NCI-H2081 (cell line): Measurements from ENCODE around the gene CLN3.
"Not testable (repeated sequence)": the region's sequence is repeated elsewhere in the genome, so short reads cannot be mapped to it uniquely, and the experiment has no call there.

Experiments used
- DNase-seq, 2 experiments: peaks; one replicate each; lab custom pipeline; 2025; lab: John Stamatoyannopoulos, UW

The CLN3 gene

DNA sequence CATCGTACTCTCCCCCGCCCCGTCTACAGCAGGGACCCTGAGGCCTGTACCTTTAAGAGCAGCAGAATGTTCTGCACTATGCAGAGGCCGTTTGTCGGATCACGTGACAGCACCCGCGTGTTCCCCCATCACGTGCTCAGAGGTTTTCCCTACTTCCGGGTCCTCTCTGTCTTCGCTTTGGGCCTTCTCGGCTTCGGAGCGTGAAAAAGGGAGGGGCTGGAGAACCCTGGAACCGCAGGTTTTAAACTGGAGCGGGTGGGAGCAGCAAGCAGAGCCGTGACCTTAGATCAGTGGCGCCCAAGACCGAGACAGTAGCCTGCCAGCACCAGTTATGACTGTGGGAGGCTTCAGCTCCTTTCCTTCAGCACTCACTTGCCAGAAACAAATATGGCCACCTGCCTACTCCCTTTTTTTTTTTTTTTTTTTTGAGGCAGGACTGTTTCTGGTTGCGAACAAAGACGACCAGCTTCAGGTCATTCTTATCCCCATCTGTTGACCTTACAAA lies at the start of gene CLN3:
CLN3 (minus strand) TSS at position 105 of the 505 bp plus-strand sequence. CDS start 315 bp downstream, outside the sequence.
- DNase-seq = peak; percentile 82 to 93

DNA sequence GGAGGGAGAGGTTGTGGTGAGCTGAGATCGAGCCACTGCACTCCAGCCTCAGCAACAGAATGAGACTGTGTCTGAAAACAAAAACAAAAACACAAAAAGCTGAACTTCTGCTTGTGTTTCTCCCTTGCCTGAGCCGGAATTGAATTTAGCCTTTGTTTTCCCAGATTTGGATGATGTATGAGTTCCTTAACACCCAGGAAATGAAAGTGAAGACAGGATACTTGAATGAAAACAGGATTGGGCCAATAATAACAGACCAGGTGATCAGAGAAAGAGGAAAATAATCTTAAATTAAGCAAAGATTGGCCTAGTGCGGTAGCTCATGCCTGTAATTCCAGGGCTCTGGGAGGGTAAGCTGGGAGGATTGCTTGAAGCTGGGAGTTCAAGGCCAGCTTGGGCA lies 48.5 kb upstream of the CLN3 start:
- DNase-seq = no peak

DNA sequence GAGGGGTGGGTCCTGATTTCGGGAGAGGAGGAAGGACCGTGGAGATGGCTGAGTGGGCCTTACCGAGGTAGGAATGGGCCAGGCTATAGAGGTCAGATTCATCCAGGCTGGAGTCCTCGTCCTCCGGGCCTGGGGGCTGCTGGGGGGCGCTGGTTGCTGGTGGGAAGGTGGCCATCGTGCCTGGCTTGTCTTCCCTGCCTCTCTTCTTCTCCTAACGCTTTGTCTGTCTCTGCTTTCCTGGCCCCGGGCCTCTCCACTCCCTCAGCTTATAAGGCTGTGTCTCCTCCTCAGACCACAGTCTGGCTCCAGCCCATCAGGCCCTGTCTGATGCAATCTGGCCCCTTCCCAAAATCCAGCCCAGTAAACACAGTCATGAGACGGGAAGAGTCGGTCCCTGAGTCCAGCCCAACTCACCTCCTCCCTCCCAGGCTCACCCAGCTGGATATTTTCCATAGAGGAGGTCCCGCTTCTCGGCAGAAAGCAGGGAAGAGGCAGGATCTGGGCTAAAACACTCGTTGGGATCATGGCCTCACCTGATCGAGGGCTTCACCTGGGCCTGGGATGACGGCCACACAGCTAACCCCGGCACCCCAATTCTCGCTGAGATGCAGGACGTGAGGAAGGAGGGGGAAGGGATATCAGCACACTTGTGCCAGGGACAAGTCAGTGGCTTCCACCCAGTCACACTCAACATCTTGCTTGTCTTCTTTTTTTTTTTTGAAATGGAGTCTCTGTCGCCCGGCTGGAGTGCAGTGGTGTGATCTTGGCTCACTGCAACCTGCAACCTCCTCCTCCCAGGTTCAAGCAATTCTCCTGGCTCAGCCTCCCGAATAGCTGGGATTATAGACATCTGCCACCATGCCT lies 47.1 kb upstream of the CLN3 start, which contains the start of gene NUPR1:
NUPR1 (minus strand) TSS at position 242 of the 864 bp plus-strand sequence; CDS start at position 175, 67 bp downstream.
- no peak for DNase-seq

- no peak for DNase-seq
Measured at GRCh38 chr16:28537964-28538732, 46.3 kb upstream of the CLN3 start.

GRCh38 chr16:28537076-28537475 lies 45.2 kb upstream of the CLN3 start:
- DNase-seq = no peak

DNA sequence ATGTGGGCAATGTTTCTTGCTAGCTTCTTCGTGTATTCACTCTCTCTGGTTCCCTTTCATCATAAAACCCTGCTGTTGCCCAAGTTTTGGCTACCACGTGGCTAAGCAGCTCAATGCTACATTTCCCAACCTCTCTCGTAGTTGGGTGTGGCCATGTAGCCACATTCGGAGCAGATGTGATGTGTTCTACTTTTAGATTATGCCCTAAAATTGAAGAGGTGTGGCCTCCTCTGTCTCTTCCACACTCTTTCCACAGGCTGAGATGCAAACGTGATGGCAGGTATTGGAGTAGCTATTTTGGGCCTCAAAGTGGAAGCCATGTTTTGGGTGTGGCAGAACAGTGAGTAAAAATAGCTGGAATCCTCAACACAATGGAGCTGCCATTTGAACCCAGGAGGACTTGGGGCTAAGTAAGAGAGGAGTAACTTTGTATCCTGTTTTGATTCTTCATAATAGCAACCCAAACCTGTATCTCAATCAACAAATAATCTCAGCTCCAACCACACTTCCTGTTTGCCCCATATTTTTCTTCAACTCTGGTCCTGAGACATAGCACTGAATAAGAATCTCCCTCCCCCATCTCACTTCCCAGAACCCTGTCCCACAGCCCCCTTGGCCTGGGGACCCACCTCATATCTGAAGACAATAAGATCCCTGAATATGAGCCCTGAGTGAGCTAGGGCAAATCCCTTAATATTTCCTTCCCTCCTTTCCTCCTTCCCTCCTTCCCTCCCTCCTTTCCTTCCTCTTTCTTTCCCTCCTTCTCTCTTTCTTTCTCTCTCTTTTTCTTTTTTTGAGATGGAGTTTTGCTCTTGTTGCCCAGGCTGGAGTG lies 42.9 kb upstream of the CLN3 start:
- no peak for DNase-seq

- DNase-seq = no peak
Measured at GRCh38 chr16:28532940-28533647, 41.2 kb upstream of the CLN3 start.

DNA sequence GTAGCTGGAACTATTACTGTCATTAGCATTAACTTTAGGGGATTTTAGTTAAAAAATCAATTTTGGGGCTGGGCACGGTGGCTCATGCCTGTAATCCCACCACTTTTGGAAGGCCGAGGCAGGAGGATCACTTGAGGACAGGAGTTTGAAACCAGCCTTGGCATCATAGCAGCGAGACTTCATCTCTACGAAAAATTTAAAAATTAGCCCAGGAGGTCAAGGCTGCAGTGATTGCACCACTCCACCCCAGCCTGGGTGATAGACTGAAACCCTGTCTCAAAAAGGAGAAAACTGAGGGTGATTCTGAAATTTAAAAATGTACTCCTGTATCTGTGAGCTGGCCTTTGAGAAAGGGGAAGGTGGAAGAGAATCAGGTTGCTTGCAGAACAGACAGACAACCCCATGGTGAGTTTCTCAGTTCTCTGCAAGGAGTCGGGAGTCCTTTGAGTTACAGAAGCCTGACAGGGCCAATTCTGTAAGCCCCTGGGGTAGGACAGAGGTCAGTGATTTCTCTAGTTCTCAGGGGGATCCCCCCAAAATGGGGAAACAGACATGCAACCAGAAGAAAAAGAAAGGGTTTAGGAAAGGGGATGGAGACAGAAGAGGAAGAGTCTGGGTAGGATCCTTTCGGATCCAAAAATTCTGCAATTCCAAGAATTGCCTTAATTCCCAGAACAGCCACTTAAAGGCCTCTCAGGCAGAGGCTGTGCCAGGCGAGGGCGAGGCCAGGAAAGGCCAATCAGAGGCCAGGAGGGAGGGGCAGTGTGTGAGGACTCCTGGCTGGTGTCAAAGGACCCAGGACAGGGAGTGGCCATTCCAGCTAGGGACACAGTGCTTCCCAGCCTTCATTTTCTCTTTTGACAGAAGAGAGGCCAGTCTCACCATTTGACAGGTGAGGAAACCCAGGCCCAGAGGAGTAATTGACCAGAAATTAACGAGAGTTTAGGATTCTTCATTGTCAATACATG lies 40.2 kb upstream of the CLN3 start:
- no peak for DNase-seq

DNA sequence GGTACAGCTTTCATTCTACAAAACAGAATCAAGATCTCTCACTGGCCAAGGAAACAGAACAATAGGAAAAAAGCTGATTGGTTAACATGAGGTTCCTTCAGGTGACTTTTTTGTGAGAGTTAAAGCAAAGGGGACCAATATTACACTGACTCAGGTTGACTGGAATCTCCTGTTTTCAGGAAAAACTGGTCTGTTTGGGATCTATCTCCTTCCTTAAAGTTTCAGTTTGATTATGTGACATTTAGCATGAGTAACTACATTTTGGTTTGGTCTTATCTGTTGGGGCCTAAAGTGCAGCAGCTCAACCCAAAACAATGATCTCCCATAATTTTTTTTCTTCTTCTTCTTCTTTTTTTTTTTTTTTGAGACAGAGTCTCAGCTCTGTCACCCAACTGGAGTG lies 37.2 kb upstream of the CLN3 start:
- DNase-seq = no peak

GRCh38 chr16:28528463-28528867 lies 36.6 kb upstream of the CLN3 start:
- DNase-seq = no peak

DNA sequence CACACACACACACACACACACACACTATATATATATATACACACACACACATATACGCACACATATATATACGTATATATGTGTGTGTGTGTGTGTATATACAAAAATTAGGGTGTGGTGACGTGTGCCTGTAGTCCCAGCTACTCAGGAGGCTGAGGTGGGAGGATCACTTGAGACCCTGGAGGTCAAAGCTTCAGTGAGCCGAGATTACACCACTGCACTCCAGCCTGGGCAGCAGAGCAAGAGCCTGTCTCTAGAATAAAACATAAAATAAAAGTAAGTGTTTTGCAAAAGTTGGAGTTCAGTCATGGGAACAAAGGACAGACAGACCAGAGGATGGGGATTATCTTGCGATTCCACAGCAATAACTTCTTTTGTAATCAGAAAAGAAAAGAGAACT lies 36.1 kb upstream of the CLN3 start:
- no peak for DNase-seq

DNA sequence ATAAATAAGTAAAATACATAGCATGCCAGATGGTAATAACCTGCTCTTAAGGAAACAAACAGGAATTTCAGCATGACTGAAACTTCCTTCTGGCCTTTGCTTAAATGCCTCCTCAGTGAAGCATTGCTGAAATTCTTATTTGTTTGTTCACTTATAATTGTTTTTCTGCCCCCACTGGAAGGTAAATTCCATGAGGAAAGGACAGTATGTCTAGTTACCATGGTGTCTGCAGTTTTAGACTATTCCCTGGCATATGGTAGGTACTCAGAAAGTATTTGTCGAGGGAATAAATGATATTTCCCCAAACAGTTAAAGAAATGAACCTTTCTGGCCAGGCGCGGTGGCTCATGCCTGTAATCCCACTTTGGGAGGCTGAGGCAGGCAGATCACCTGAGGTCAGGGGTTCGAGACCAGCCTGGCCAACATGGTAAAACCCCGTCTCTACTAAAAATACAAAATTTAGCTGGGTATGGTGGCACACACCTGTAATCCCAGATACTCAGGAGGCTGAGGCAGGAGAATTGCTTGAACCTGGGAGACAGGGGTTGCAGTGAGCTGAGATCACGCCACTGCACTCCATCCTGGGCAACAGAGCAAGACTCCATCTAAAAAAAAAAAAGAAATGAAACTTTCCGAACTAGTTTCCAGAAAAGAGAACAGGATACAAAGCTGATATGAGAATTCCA lies 35.4 kb upstream of the CLN3 start:
- DNase-seq = not testable (repeated sequence)

GRCh38 chr16:28526201-28527099 lies 34.6 kb upstream of the CLN3 start:
- DNase-seq = no peak

GRCh38 chr16:28524681-28525171 lies 32.9 kb upstream of the CLN3 start:
- no peak for DNase-seq

GRCh38 chr16:28522792-28523191 lies 30.9 kb upstream of the CLN3 start:
- no peak for DNase-seq

DNA sequence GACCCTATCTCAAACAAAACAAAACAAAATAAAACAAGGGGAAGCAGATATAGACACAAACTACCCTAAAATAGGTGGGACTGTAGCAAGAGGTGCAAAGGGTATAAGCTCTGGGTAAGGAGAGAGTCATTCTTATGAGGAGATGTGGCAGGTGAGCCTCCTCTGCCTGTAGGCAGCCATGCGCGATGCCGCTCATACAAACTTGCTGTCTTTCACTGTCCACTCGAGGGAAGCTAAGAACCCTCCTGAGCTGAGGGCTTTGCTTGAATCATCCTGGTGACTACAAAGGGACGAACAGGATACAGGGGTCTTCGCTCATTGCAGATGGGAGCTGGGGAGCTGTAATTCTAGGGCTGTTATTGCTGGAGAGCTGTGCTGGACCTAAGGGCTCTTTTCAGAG lies 29.6 kb upstream of the CLN3 start:
- DNase-seq = no peak

- DNase-seq = no peak
Measured at GRCh38 chr16:28520672-28521071, 28.8 kb upstream of the CLN3 start.

GRCh38 chr16:28514246-28514645 lies 22.4 kb upstream of the CLN3 start:
- no peak for DNase-seq
